SH-SY5Y (cell line): ENCODE data around the gene ABTB2.

Experiments used
- GATA2 ChIP-seq: IDR thresholded peaks from 2 replicates; pipeline ENCODE4 v1.6.1; 2011; ENCODE audit warnings: mild to moderate bottlenecking, low read depth, low read length
- GATA3 ChIP-seq: IDR thresholded peaks from 2 replicates; pipeline ENCODE4 v1.6.1; 2011; ENCODE audit warnings: low read depth, mild to moderate bottlenecking, low read length, moderate library complexity

DNA sequence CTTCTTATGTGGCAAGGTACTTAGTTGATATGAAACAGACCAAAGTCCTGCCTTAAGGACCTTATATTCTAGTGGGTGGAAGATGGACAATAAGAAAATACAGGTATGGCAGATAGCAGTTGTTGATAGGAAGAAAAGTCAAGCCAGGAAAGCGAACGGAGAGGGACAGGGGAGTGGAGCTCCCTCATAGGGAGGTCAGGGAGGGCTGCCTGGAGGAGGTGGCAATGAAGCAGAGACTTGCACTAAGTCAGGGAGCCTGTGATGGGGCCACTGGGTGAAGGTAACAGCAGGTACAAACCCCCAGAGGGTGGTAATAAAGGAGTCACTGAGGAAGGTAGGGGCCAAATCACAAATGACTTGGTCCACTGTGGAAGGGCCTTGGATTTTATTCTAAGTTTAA is 65.3 kb downstream of the ABTB2 start:
- TF ChIP-seq GATA2 (no peak), GATA3 (no peak)
